Fibroblast of mammary gland (primary cell): Measurements from ENCODE around the gene PEX14.
"Not testable (repeated sequence)": the region's sequence is repeated elsewhere in the genome, so short reads cannot be mapped to it uniquely, and the experiment has no call there.

ENCODE experiments used
- DNase-seq: peaks from one replicate; pipeline ENCODE4 v3.0.0-alpha.2; 2010; ENCODE audit warnings: low read depth
- H3K4me3 ChIP-seq: 2 replicates; pipeline ENCODE4 v1.5.1; 2011; ENCODE audit warnings: low read depth, mild to moderate bottlenecking, low read length, moderate library complexity; ENCODE audit not compliant: control insufficient read depth
- CTCF ChIP-seq: conservative IDR thresholded peaks from 2 replicates; pipeline ENCODE4 v1.5.1; 2011; ENCODE audit warnings: low read depth, low read length, inconsistent platforms; ENCODE audit not compliant: control insufficient read depth, insufficient read depth

Gene PEX14

DNA sequence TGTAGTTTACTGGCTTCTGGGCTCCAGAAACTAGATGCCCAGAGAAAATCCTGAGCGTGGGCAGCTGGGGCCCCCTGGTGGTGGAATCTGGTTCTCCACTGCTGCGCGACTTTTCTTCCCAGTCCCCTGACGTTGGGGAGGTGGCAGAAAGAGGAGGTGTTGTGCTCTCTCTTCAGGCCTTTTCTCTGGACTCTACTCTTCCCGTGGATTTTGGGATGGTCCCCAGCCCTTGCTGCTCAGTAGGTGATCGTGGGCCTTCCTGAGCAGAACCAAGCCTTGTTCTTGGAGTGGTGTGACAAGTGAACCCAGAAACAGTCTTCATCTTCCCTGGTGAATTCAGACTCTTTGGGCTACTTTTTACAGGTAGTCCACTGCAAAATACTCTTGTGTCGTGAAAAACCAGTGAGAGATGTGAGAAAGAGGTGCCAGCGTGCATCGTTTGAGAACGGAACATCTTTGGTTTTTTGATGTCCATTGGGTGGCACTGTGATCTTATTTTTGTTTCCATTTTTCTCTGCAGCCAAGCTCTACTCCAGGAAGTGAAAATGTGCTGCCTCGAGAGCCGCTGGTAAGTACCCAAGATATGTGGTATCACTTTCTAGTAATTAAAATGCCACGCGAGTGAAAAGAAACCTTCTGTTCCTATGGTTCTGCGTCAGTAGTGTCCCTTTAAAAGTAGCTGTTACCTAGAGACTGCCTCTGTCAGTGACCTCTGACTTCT lies 20.2 kb downstream of the PEX14 start:
- peak; percentile 52 for DNase-seq
- peak; percentile 84 for TF ChIP-seq CTCF
- no peak overlapping the region for H3K4me3 ChIP-seq

- no peak for TF ChIP-seq CTCF
- H3K4me3 ChIP-seq: no peak overlapping the region
Observed at GRCh38 chr1:10495475-10495817, 20.7 kb downstream of the PEX14 start.

GRCh38 chr1:10495952-10496351 lies 21.2 kb downstream of the PEX14 start:
- DNase-seq: no peak
- no peak overlapping the region for H3K4me3 ChIP-seq
- TF ChIP-seq CTCF: no peak

More at GRCh38 chr1:10495475-10495817, 20.7 kb downstream of the PEX14 start:
- no peak for DNase-seq

DNA sequence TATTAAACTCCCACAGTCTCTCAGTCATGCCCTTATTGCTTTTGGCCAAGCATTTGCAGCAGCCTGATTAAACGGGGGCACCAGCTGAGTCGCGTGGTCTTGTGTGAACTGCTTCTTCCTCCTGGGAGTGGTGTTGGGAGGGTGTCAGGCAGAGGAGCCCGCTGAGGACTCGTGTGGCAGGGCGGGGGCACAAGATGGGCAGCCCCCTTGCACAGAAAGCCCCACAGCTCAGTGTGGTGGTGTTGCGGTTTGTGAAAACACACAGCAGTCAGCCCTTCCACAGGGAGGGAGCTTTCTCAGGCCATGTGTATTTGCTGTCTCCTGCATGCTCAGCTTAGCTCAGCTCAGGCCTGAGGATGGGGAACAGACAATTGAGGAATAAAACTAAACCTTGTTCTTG lies 22.4 kb downstream of the PEX14 start:
- no peak overlapping the region for H3K4me3 ChIP-seq
- no peak for TF ChIP-seq CTCF
- DNase-seq: no peak

- no peak overlapping the region for H3K4me3 ChIP-seq
- TF ChIP-seq CTCF: no peak
- DNase-seq: no peak
Observed at GRCh38 chr1:10498231-10498630, 23.5 kb downstream of the PEX14 start.

- no peak overlapping the region for H3K4me3 ChIP-seq
- TF ChIP-seq CTCF: no peak
- DNase-seq: no peak
Observed at GRCh38 chr1:10502206-10502605, 27.5 kb downstream of the PEX14 start.

DNA sequence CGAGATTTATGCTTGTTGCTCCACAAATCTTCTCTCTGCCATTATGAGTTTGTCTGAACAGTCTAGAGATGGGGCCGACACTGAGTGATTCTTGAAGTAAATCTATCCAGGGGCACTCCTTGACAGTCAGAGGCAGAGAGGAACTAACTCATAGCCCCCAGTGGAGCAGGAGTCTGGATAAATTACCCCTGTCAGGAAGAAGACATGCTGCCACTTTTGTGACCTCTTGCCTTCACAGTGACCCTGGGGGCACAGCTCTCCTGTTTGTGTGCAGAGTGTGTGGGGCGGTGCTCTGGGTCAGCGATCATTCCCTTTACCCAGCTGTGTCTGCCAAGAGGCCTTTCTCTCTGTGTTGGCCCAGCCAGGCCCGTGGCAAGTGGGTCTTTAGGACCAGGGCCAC lies 29.5 kb downstream of the PEX14 start:
- H3K4me3 ChIP-seq: no peak overlapping the region
- TF ChIP-seq CTCF: no peak
- DNase-seq: no peak

DNA sequence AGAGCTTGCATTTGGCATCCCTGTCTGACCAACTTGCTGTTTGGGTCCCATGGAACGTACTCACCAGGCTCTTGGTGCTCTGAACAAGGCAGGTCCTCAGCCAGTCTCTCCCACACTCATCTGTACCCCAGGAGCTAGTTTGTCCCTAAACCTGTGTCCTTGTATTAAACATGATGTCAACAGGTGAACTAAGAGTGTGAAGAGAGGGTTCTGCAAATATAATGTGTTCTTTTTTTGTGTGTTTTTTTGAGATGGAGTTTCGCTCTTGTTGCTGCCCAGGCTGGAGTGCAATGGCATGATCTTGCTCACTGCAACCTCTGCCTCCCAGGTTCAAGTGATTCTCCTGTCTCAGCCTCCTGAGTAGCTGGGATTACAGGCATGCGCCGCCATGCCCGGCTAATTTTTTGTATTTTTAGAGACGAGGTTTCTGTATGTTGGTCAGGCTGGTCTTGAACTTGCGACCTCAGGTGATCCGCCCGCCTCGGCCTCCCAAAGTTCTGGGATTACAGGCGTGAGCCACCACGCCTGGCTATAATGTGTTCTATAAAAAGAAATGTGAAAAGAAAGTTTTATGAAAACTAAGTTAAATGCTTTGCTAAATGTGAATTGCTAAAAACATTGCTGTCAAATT lies 31.4 kb downstream of the PEX14 start:
- DNase-seq, H3K4me3 ChIP-seq: not testable (repeated sequence)
